HepG2 (cell line): ENCODE results near the gene DHRS13.
"Not testable (repeated sequence)": the region's sequence is repeated elsewhere in the genome, so short reads cannot be mapped to it uniquely, and the experiment has no call there.

Source experiments
- ARNT ChIP-seq: fragments of 450-650 bp; IDR thresholded peaks from 2 replicates; pipeline ENCODE4 v1.6.1; 2017
- BHLHE40 ChIP-seq: IDR thresholded peaks from 2 replicates; pipeline ENCODE4 v1.6.1; 2011; ENCODE audit warnings: low read length, improper control_type of control experiment
- BRF2 ChIP-seq: sonication (generic); formaldehyde crosslinking; IDR thresholded peaks from 2 replicates; pipeline ENCODE4 v1.8.1; 2022; ENCODE audit warnings: mild to moderate bottlenecking, missing genetic modification reagents
- HMG20B ChIP-seq: conservative IDR thresholded peaks from 2 replicates; pipeline ENCODE4 v1.6.1; 2016; ENCODE audit warnings: missing genetic modification reagents, missing compliant biosample characterization
- KDM5B ChIP-seq: sonication (generic); formaldehyde crosslinking; IDR thresholded peaks from 2 replicates; pipeline ENCODE4 v1.4.0; 2020; ENCODE audit warnings: missing genetic modification reagents, mild to moderate bottlenecking, borderline replicate concordance
- POLR2A ChIP-seq, 2 experiments: IDR thresholded peaks; 2 replicates each; pipeline ENCODE4 v1.6.1; 2011; ENCODE audit warnings: low read depth in 2 of 2, low read length in 2 of 2, mild to moderate bottlenecking in 1 of 2, moderate library complexity in 1 of 2; ENCODE audit not compliant: insufficient read depth in 1 of 2
- SKIL ChIP-seq: sonication (generic); formaldehyde crosslinking; IDR thresholded peaks from 2 replicates; pipeline ENCODE4 v1.8.0; 2022; ENCODE audit warnings: missing genetic modification reagents, mild to moderate bottlenecking, moderate library complexity, borderline replicate concordance
- SMARCC2 ChIP-seq: fragments of 450-650 bp; IDR thresholded peaks from 2 replicates; pipeline ENCODE4 v1.6.1; 2017; ENCODE audit warnings: antibody characterized with exemption, mild to moderate bottlenecking
- ZBTB21 ChIP-seq: sonication (generic); formaldehyde crosslinking; IDR thresholded peaks from 2 replicates; pipeline ENCODE4 v1.4.0; 2020; ENCODE audit warnings: missing genetic modification reagents
- ZNF564 ChIP-seq: sonication (generic); formaldehyde crosslinking; IDR thresholded peaks from 2 replicates; pipeline ENCODE4 v1.8.1; 2023; ENCODE audit warnings: mild to moderate bottlenecking, missing genetic modification reagents
- ZNF773 ChIP-seq: sonication (generic); formaldehyde crosslinking; IDR thresholded peaks from 2 replicates; pipeline ENCODE4 v1.4.0; 2020; ENCODE audit warnings: missing genetic modification reagents, borderline replicate concordance

GRCh38 chr17:28848667-28849066, 54.2 kb downstream of the DHRS13 start:
- TF ChIP-seq BHLHE40; POLR2A (IDR thresholded peaks at IDR 0.05; ENCODE audit: insufficient read depth in 1 of 2, low read depth in 2 of 2, low read length in 2 of 2); SKIL (CRISPR knock-in tag); ZNF564 (CRISPR knock-in tag); ARNT; HMG20B; SMARCC2; BRF2; ZNF773 (CRISPR knock-in tag); ZBTB21 (CRISPR knock-in tag); KDM5B (CRISPR knock-in tag): not testable (repeated sequence)
